HG03442 (cell line): ENCODE measurements around the gene MALT1.

Experiments
- ATAC-seq: cut with Tn5 transposase; IDR thresholded peaks from one replicate; pipeline ENCODE4 v1.9.1; 2021; ENCODE audit warnings: mild to moderate bottlenecking, moderate library complexity; ENCODE audit not compliant: unreplicated experiment

The MALT1 gene

GRCh38 chr18:58803978-58804377 lies 132.7 kb downstream of the MALT1 start:
- ATAC-seq = no peak
